Mesenchymal stem cell (in vitro differentiated cells and primary cell): ENCODE measurements around the gene ARHGAP1.

Experiments used
- DNase-seq: peaks from one replicate; pipeline ENCODE4 v3.0.0-alpha.2; 2013
- H2AFZ ChIP-seq: one replicate; pipeline ENCODE4 v1.6.1; 2013; ENCODE audit warnings: low read depth, mild to moderate bottlenecking, control low read depth, inconsistent platforms, low read length, moderate library complexity
- H2AK5ac ChIP-seq: 2 replicates; pipeline ENCODE4 v1.6.1; 2013; ENCODE audit warnings: low read length, moderate library complexity, mild to moderate bottlenecking, inconsistent platforms; ENCODE audit not compliant: severe bottlenecking
- H2BK120ac ChIP-seq: one replicate; pipeline ENCODE4 v1.6.1; 2013; ENCODE audit warnings: low read depth, mild to moderate bottlenecking, inconsistent platforms, low read length, moderate library complexity
- H2BK12ac ChIP-seq, 2 experiments: one replicate each; pipeline ENCODE4 v1.6.1; 2013; ENCODE audit warnings: inconsistent platforms in 2 of 2, low read length in 2 of 2, mild to moderate bottlenecking in 2 of 2, moderate library complexity in 2 of 2, control low read depth in 1 of 2
- H2BK15ac ChIP-seq: one replicate; pipeline ENCODE4 v1.6.1; 2013; ENCODE audit warnings: mild to moderate bottlenecking, low read depth, inconsistent platforms; ENCODE audit not compliant: poor library complexity, severe bottlenecking
- H2BK5ac ChIP-seq: 2 replicates; pipeline ENCODE4 v1.6.1; 2013; ENCODE audit warnings: low read depth, mild to moderate bottlenecking, low read length, control low read depth, inconsistent platforms; ENCODE audit not compliant: poor library complexity, severe bottlenecking
- H3K14ac ChIP-seq, 2 experiments: one replicate each; pipeline ENCODE4 v1.6.1; 2013; ENCODE audit warnings: inconsistent platforms in 2 of 2, low read length in 2 of 2, control low read depth in 1 of 2, mild to moderate bottlenecking in 1 of 2, moderate library complexity in 1 of 2
- H3K18ac ChIP-seq, 2 experiments: one replicate each; pipeline ENCODE4 v1.6.1; 2013; ENCODE audit warnings: inconsistent platforms in 2 of 2, low read length in 2 of 2, control low read depth in 1 of 2, low read depth in 1 of 2, mild to moderate bottlenecking in 1 of 2
- H3K23ac ChIP-seq, 2 experiments: one replicate each; pipeline ENCODE4 v1.6.1; 2013; ENCODE audit warnings: inconsistent platforms in 2 of 2, low read length in 2 of 2, mild to moderate bottlenecking in 2 of 2, moderate library complexity in 2 of 2, control low read depth in 1 of 2
- H3K27ac ChIP-seq: 2 replicates; pipeline ENCODE4 v1.5.1; 2013; ENCODE audit warnings: mild to moderate bottlenecking, moderate library complexity, low read length, control low read depth, inconsistent platforms; ENCODE audit not compliant: poor library complexity, severe bottlenecking
- H3K27me3 ChIP-seq, 2 experiments: 2 replicates each; pipeline versions ENCODE4 v1.6.1 to v1.7.0; 2013; ENCODE audit warnings: low read length in 2 of 2, mild to moderate bottlenecking in 2 of 2, moderate library complexity in 2 of 2, control low read depth in 1 of 2, inconsistent platforms in 1 of 2; ENCODE audit not compliant: control insufficient read depth in 1 of 2, insufficient read depth in 1 of 2
- H3K36me3 ChIP-seq, 2 experiments: 2 replicates each; pipeline versions ENCODE4 v1.6.1 to v1.7.0; 2013; ENCODE audit warnings: low read length in 2 of 2, control low read depth in 1 of 2, inconsistent platforms in 1 of 2, low read depth in 1 of 2, mild to moderate bottlenecking in 1 of 2; ENCODE audit not compliant: insufficient read depth in 2 of 2, control insufficient read depth in 1 of 2
- H3K4ac ChIP-seq, 2 experiments: one replicate each; pipeline ENCODE4 v1.6.1; 2013; ENCODE audit warnings: inconsistent platforms in 2 of 2, low read length in 2 of 2, mild to moderate bottlenecking in 2 of 2, moderate library complexity in 2 of 2, control low read depth in 1 of 2, low read depth in 1 of 2
- H3K4me1 ChIP-seq: 2 replicates; pipeline ENCODE4 v1.6.1; 2013; ENCODE audit warnings: low read depth, low read length, control low read depth; ENCODE audit not compliant: control insufficient read depth, insufficient read depth
- H3K4me2 ChIP-seq: 2 replicates; pipeline ENCODE4 v1.6.1; 2013; ENCODE audit warnings: low read length, mild to moderate bottlenecking, inconsistent platforms; ENCODE audit not compliant: poor library complexity, severe bottlenecking
- H3K4me3 ChIP-seq, 2 experiments: 2 replicates each; pipeline versions ENCODE4 v1.5.1 to v1.7.0; 2013; ENCODE audit warnings: low read length in 2 of 2, mild to moderate bottlenecking in 2 of 2, control low read depth in 1 of 2, low read depth in 1 of 2; ENCODE audit not compliant: insufficient read depth in 1 of 2
- H3K79me1 ChIP-seq: replicated peaks from 2 replicates; pipeline ENCODE4 v1.6.1; 2013; ENCODE audit warnings: mild to moderate bottlenecking, control low read depth, low read length, inconsistent platforms; ENCODE audit not compliant: poor library complexity, severe bottlenecking
- H3K9ac ChIP-seq: 2 replicates; pipeline ENCODE4 v1.7.0; 2013; ENCODE audit warnings: mild to moderate bottlenecking, low read length, moderate library complexity
- H3K9me3 ChIP-seq: 2 replicates; pipeline ENCODE4 v1.7.0; 2013; ENCODE audit warnings: mild to moderate bottlenecking, low read length; ENCODE audit not compliant: control insufficient read depth
- H4K8ac ChIP-seq: one replicate; pipeline ENCODE4 v1.6.1; 2013; ENCODE audit warnings: inconsistent platforms, mild to moderate bottlenecking, low read length, moderate library complexity
- H4K91ac ChIP-seq: one replicate; pipeline ENCODE4 v1.6.1; 2013; ENCODE audit warnings: mild to moderate bottlenecking, low read length, inconsistent platforms
- WGBS: methylation state at CpG from one replicate; pipeline ENCODE4 v1.1.7; 2013; ENCODE audit warnings: mixed read lengths; 5-methylcytosine and 5-hydroxymethylcytosine counted together

Gene ARHGAP1

DNA sequence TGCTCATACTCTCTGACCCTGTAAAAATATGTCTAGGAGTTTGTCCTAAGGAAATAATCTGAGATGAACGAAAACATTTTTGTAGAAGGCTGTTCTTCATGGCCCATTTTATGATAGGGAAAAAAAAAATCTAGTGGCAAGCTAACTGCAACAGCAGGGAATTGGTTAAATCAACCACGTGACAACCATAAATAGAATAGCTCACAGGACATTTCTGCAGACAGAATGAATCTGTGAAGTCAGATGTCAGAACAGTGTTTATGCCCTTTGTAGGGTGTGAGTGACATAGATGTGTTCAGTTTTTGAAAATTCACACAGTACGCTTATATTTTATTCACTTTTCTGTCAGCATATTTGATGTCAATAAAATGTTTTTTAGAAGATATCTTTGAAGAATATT is 16.1 kb downstream of the ARHGAP1 start:
- peaks cover 44% of the 10 kb centered on the region for H3K79me1 ChIP-seq
- peak; percentile 43 for DNase-seq
- H3K18ac ChIP-seq: no peak overlapping the region
- H2BK5ac ChIP-seq: no peak overlapping the region
- H2BK120ac ChIP-seq: no peak overlapping the region
- H3K4ac ChIP-seq: no peak overlapping the region
- no peak overlapping the region for H4K91ac ChIP-seq
- H3K4me2 ChIP-seq: no peak overlapping the region
- 83% methylated on average over 2 of the region's 3 CpGs for WGBS
- H4K8ac ChIP-seq: no peak overlapping the region
- peaks cover 2% of the 10 kb centered on the region for H3K4me1 ChIP-seq
- H2AK5ac ChIP-seq: no peak overlapping the region
- H3K14ac ChIP-seq: no peak overlapping the region
- H3K4me3 ChIP-seq: no peak overlapping the region
- H2BK12ac ChIP-seq: no peak overlapping the region
- H2AFZ ChIP-seq: no peak overlapping the region
- H3K27me3 ChIP-seq: no peaks in the 10 kb centered on the region
- peaks cover 68 to 84% of the 10 kb centered on the region in 2 experiments for H3K36me3 ChIP-seq
- no peaks in the 10 kb centered on the region for H3K9me3 ChIP-seq
- peak overlapping the region; percentile 50 for H3K9ac ChIP-seq
- no peak overlapping the region for H2BK15ac ChIP-seq
- no peak overlapping the region for H3K27ac ChIP-seq
- no peak overlapping the region for H3K23ac ChIP-seq

DNA sequence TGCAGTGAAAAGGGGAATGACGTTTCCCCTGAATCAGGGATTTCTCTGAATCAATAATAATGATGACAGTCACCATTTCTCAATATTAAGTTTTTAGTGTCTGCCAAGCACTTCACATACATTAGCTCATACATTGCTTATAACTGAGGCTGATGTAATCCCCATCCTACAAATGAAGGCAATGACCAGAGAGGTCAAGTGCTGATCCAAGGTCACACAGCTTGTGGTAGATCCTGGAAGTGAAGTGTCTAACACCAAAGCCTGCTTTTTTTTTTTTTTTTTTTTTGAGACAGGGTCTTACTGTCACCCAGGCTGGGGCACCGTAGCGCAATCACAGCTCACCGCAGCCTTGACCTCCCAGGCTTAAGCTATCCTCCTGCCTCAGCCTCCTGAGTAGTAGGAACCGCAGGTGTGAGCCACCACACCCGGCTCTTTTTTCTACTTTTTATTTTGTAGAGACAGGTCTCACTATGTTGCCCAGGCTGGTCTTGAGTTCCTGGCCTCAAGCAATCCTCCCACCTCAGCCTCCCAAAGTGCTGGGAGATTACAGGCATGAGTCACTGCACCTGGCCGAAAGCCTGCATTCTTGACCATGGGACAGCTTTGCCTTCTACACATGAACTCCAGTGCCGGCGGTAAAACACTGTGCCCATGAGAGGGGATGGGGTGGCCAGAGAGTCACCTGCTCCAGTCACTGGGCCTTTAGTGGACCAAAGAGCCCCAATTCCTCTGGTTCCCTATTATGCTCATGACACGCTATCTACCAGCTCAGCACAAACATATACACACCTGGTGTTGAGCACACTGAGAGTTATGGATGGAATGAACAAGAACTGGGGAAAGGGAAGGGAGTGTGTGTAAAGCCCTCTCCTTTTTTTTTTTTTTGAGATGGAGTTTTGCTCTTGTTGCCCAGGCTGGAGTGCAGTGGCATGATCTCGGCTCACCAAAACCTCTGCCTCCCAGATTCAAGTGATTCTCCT is 17.4 kb downstream of the ARHGAP1 start:
- no peak overlapping the region for H3K4me3 ChIP-seq
- H3K4me1 ChIP-seq: peaks cover 8% of the 10 kb centered on the region
- no peak overlapping the region for H3K23ac ChIP-seq
- no peak overlapping the region for H2AFZ ChIP-seq
- peak; percentile 45 for DNase-seq
- no peak overlapping the region for H4K91ac ChIP-seq
- H3K4me2 ChIP-seq: no peak overlapping the region
- no peak overlapping the region for H3K27ac ChIP-seq
- no peak overlapping the region for H3K14ac ChIP-seq
- peaks cover 40% of the 10 kb centered on the region for H3K79me1 ChIP-seq
- H3K18ac ChIP-seq: no peak overlapping the region
- H3K9ac ChIP-seq: peak overlapping the region; percentile 12
- no peaks in the 10 kb centered on the region for H3K9me3 ChIP-seq
- no peaks in the 10 kb centered on the region for H3K27me3 ChIP-seq
- H3K4ac ChIP-seq: no peak overlapping the region
- no peak overlapping the region for H2BK12ac ChIP-seq
- no peak overlapping the region for H2BK5ac ChIP-seq
- H2BK120ac ChIP-seq: no peak overlapping the region
- no peak overlapping the region for H4K8ac ChIP-seq
- WGBS: 99% methylated on average over 9 of the region's 11 CpGs
- peaks cover 75 to 87% of the 10 kb centered on the region in 2 experiments for H3K36me3 ChIP-seq
- no peak overlapping the region for H2AK5ac ChIP-seq
- H2BK15ac ChIP-seq: no peak overlapping the region

DNA sequence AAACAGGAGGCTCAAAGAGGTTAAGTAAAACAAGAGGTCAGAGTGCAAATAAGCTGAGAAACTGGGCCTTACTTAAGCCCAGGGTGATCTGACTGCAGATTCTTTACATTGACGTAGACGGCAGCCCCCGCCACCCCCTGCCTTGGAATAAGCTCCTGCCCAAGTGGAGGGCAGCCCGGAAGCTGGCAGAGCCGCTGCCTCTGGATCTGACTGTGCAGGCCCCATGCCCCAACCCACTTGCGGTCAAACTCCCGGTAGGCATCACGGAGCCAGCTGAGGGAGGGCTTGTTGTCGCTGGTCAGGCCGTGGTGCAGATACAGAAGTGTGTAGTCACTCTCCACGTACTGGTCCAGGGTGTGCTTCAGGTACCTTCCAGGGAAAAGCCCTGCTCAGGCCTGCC is 18.6 kb downstream of the ARHGAP1 start:
- WGBS: 98% methylated on average over 11 of the region's 11 CpGs
- no peak overlapping the region for H2BK120ac ChIP-seq
- H2AK5ac ChIP-seq: no peak overlapping the region

DNA sequence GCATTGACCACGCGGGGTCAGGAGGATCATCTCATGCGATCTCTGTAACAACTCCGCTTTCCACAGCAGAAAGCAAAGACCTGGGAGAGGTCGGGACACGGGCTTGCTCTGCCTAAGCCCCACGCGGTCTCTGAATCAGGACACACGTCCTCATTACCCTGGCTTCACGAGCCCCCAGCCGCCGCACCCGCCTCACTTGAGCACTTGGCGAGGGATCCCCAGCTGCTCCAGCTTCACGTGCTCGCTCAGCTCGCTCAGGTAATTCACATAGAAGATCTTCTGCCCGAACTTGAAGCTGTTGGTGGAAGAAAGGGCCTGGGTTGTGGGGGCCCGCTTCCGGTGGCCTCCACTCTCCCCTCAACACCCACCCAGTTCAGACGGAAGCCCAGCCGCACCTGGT is 19.6 kb downstream of the ARHGAP1 start:
- DNase-seq: no peak
- peaks cover 30% of the 10 kb centered on the region for H3K79me1 ChIP-seq
- H3K14ac ChIP-seq: no peak overlapping the region
- H3K27ac ChIP-seq: no peak overlapping the region
- H2AK5ac ChIP-seq: no peak overlapping the region
- no peaks in the 10 kb centered on the region for H3K27me3 ChIP-seq
- H3K4me1 ChIP-seq: peaks cover 19% of the 10 kb centered on the region
- no peak overlapping the region for H2BK5ac ChIP-seq
- no peak overlapping the region for H2BK120ac ChIP-seq
- no peak overlapping the region for H3K4me3 ChIP-seq
- H2AFZ ChIP-seq: no peak overlapping the region
- H2BK15ac ChIP-seq: peak overlapping the region; percentile 12
- no peak overlapping the region for H3K9ac ChIP-seq
- H3K4ac ChIP-seq: no peak overlapping the region
- H4K91ac ChIP-seq: no peak overlapping the region
- no peak overlapping the region for H4K8ac ChIP-seq
- H3K9me3 ChIP-seq: no peaks in the 10 kb centered on the region
- H3K36me3 ChIP-seq: peaks cover 74 to 88% of the 10 kb centered on the region in 2 experiments
- H2BK12ac ChIP-seq: no peak overlapping the region
- H3K23ac ChIP-seq: no peak overlapping the region
- 98% methylated on average over 19 of the region's 22 CpGs for WGBS
- no peak overlapping the region for H3K4me2 ChIP-seq
- H3K18ac ChIP-seq: no peak overlapping the region

More for the DNA sequence above, 18.6 kb downstream of the ARHGAP1 start:
- peak overlapping the region in 1 of 2 experiments; percentile 30 for H3K4me3 ChIP-seq
- H4K8ac ChIP-seq: no peak overlapping the region
- no peak overlapping the region for H2BK5ac ChIP-seq
- H3K23ac ChIP-seq: no peak overlapping the region
- DNase-seq: no peak
- H3K4me2 ChIP-seq: no peak overlapping the region
- H3K18ac ChIP-seq: no peak overlapping the region
- no peak overlapping the region for H2BK12ac ChIP-seq
- H3K9ac ChIP-seq: no peak overlapping the region
- H3K4me1 ChIP-seq: peaks cover 9% of the 10 kb centered on the region
- no peak overlapping the region for H2BK15ac ChIP-seq
- no peaks in the 10 kb centered on the region for H3K9me3 ChIP-seq
- H3K36me3 ChIP-seq: peaks cover 73 to 87% of the 10 kb centered on the region in 2 experiments
- peaks cover 31% of the 10 kb centered on the region for H3K79me1 ChIP-seq
- no peak overlapping the region for H2AFZ ChIP-seq
- no peak overlapping the region for H3K14ac ChIP-seq
- H3K27ac ChIP-seq: no peak overlapping the region
- no peaks in the 10 kb centered on the region for H3K27me3 ChIP-seq
- no peak overlapping the region for H4K91ac ChIP-seq
- no peak overlapping the region for H3K4ac ChIP-seq
